GM06990 (cell line): Measurements from ENCODE around the gene PRL.

Experiments used
- DNase-seq: peaks from one replicate; pipeline ENCODE4 v3.0.0-alpha.2; 2011; ENCODE audit not compliant: insufficient read length; ENCODE audit errors: extremely low read depth
- H3K27me3 ChIP-seq: replicated peaks from 2 replicates; pipeline ENCODE4 v1.6.0; 2011; ENCODE audit warnings: low read length; ENCODE audit not compliant: control insufficient read depth, insufficient read depth
- H3K36me3 ChIP-seq: 2 replicates; pipeline ENCODE4 v1.5.1; 2011; ENCODE audit warnings: low read length; ENCODE audit not compliant: control insufficient read depth, insufficient read depth
- H3K4me3 ChIP-seq: replicated peaks from 2 replicates; pipeline ENCODE4 v1.5.1; 2011; ENCODE audit warnings: low read depth, mild to moderate bottlenecking, control low read depth, low read length
- CTCF ChIP-seq: IDR thresholded peaks from 2 replicates; pipeline ENCODE4 v1.5.1; 2011; ENCODE audit warnings: low read length, control low read depth, mild to moderate bottlenecking, inconsistent platforms; ENCODE audit not compliant: insufficient read depth, poor library complexity, severe bottlenecking

Gene PRL

GRCh38 chr6:22279427-22279826, 17.4 kb downstream of the PRL start:
- DNase-seq, result no peak
- no peaks in the 10 kb centered on the region for H3K36me3 ChIP-seq
- no peak overlapping the region for H3K4me3 ChIP-seq
- no peak for TF ChIP-seq CTCF
- no peaks in the 10 kb centered on the region for H3K27me3 ChIP-seq

GRCh38 chr6:22271081-22271480, 25.8 kb downstream of the PRL start:
- no peaks in the 10 kb centered on the region for H3K36me3 ChIP-seq
- H3K4me3 ChIP-seq, result peak overlapping the region; percentile 31
- peak; percentile 37 for DNase-seq
- no peaks in the 10 kb centered on the region for H3K27me3 ChIP-seq
- no peak for TF ChIP-seq CTCF

- no peaks in the 10 kb centered on the region for H3K36me3 ChIP-seq
- H3K4me3 ChIP-seq, result no peak overlapping the region
- no peak for TF ChIP-seq CTCF
- no peak for DNase-seq
- no peaks in the 10 kb centered on the region for H3K27me3 ChIP-seq
Observed at GRCh38 chr6:22263748-22264147, 33.1 kb downstream of the PRL start.

GRCh38 chr6:22254886-22255285, 42.0 kb downstream of the PRL start:
- no peak for TF ChIP-seq CTCF
- H3K4me3 ChIP-seq, result no peak overlapping the region
- no peak for DNase-seq
- no peaks in the 10 kb centered on the region for H3K27me3 ChIP-seq
- no peaks in the 10 kb centered on the region for H3K36me3 ChIP-seq

GRCh38 chr6:22253955-22254655, 42.7 kb downstream of the PRL start:
- Histone ChIP-seq H3K27me3 (no peaks in the 10 kb centered on the region), H3K36me3 (no peaks in the 10 kb centered on the region), H3K4me3 (no peak overlapping the region)
- no peak for TF ChIP-seq CTCF
- DNase-seq, result no peak

- DNase-seq, result no peak
- no peaks in the 10 kb centered on the region for H3K36me3 ChIP-seq
- TF ChIP-seq CTCF, result no peak
- H3K27me3 ChIP-seq, result no peaks in the 10 kb centered on the region
- no peak overlapping the region for H3K4me3 ChIP-seq
Observed at GRCh38 chr6:22251348-22251747, 45.5 kb downstream of the PRL start.
